ENCODE data around the gene NUP210.

Gene NUP210

DNA sequence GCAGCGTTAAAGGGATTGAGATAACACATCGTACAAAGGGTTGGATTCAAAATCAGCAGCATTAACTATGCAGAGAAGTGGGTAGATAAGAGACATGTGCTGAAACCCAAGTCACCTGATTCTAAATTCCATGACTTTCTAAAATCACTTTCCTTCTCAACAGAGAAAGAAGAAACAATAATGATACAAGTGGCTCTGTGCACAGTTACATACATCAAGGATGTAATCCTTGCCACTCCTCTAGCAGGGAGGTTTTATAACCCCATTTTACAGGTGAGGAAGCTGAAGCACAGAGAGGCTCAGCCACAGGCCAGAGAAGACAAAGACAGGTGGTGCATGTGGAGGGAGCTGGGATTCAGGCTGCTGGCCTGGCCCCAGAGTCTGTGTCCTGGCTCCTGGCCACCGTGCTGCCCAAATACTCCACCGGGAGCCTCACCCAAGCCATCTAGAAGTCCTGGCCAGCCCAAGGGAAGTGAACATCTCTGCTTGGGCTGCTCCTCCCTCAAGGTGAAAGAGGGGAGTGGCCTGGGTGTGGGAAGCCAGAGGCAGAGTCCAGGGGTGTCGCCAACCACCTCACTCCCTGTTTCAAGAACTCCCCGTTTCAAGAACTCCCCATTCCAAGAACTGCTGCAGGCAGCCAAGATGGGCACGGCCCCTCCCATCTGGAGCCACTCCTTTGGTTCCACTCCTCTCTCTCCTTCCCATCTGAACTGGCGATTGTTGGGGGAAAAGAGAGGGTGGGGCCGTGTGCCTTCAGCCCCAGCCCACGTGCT, 147.1 kb downstream of the NUP210 start:
- DNase-seq = no peak

DNA sequence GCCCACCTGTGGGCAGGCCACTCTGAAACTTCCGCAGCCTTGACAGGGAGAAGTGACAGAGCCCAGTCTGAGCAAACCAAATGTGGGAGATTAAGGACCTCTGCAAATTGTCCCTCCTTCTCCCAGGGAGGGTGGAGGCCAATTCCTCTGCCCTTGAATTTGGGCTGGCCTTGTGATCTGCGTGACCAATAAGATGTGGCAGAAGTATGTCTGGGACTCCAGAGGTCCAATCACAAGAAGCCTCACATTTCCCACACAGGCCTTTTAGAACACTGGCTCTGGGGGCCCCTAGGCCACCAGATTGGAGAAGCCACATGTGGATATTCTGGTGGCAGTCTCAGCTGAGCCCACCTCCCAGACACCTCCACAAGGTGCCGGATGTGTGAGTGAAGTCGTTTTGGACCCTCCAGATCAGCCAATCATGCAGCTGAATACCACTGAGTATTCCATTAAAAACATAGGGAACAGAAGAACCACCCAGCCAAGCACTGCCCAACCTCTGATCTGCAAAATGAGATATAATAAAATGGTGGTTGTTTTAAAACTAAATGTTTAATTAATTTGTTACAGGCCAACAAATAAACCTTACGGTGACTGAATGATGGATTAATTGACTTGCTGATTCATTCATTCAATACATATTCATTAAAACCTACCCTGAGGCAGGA, 150.3 kb downstream of the NUP210 start:
- DNase-seq = no peak

DNA sequence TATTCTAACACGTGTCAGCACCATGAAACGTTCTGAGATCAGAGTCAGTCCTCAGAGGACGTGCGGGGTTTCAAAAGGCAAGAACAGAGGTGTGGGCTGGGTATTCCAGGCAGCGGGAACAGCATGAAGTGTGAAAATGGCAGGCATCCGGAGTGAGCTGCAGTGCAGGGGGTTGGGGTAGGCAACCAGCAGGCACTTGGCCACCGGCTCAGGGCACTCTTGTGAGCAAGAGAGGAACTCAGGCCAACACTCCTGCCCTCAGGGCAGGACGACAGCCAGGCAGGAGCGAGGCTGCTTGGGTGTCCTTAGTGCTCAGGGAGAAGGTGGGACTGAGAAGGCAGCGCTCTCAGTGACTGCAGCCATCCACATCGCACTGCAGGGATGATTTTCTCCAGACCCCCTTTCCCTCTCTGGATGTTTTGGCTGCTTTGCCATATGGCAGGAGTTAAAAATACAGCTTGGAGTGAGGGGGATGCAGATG, 151.1 kb downstream of the NUP210 start:
- no peak for DNase-seq

DNA sequence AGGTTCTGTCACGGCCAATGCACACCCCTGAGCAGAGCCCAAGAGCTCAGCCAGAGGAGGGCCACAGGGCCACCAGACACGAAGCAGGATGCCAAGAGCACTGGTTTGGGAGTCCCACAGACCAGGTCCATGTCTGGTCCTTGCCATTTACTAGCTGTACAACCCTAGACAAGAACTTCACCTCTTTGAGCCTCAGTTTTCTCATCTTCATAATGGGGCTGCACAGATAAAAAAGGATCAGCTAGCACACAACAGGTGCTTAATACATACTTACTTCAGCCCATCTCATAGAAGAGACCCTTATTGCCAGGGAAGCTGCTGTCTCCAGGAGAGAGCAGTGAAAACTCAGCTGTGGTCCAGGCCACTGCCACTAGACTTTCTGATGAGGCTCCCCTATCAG, 152.0 kb downstream of the NUP210 start:
- no peak for DNase-seq

DNA sequence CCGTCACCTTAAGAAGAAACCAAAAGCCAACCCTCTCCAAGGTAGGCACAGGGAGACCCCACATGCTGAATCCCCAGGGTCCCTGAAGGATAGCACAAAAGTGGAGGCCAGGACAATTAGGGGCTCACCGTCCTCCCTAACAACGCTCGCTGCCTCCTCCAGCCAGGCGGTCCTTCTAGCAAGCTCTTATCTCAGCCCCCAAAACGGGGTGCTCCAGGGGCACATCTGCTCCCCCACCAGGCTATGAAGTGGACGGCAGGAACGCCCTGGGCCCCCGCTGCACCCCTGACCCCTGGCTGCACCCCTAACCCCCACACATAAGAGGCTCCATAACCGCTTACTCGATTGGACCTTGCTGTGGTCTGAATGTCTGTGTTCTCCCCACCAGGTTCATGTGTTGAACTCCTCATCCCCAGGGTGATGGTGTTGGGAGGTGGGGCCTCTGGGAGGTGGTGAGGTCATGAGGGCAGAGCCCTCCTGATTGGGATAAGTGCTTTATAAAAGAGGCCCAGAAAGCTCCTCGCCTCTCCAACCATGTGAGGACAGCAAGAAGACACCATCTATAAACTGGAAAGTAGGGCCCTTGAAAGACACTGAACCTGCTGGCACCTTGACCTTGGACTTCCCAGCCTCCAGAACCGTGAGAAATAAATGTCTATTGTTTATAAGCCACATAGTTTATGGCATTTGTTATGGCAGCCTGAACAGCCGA, 153.3 kb downstream of the NUP210 start:
- DNase-seq = no peak

All from NCI-H187 (cell line).